AG04449 (cell line): ENCODE measurements around the gene THTPA.

ENCODE experiments used
- CTCF ChIA-PET: fragments of 350-600 bp; formaldehyde crosslinking; extraction: SDS; loops from one replicate; lab custom pipeline; 2021; ENCODE audit warnings: antibody characterized with exemption; lab: Yijun Ruan, JAX
- POLR2A ChIA-PET: fragments of 400-600, 350-600 bp; formaldehyde crosslinking; extraction: SDS; loops from one replicate; lab custom pipeline; 2020; ENCODE audit warnings: antibody characterized with exemption, inconsistent platforms; lab: Yijun Ruan, JAX
- DNase-seq: peaks from one replicate; pipeline ENCODE4 v3.0.0-alpha.2; 2010; ENCODE audit warnings: low read depth, low spot score
- H3K4me3 ChIP-seq: 2 replicates; pipeline ENCODE4 v1.5.1; 2011; ENCODE audit warnings: low read depth, mild to moderate bottlenecking, control low read depth, low read length
- TF ChIP-seq, protein P1 (sequence below): IDR thresholded peaks from one replicate; pipeline ENCODE4 v1.5.1; 2011; ENCODE audit warnings: mild to moderate bottlenecking, moderate library complexity, low read length, control low read depth, inconsistent platforms; ENCODE audit not compliant: insufficient read depth; ENCODE audit errors: missing control alignments

The THTPA gene

DNA sequence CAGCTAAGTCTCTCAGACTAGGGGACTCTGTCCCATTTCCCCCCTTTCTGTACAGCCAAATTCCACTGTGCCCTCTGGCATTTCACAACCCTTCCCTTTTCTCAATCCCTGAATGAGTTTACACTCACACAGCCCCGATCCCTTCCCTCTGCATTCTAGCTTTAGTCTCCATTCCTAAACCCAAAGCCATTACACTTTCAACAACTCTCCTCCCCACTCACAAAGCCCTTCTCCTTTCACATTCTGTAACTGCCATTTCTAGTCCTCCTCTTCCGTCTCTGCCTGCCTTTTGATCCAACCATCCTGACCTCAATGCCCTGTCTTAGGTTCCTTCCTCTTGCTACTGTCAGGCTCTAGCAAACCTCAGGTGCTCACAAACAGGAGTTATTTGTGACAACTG, 8.1 kb upstream of the THTPA start:
- ChIA-PET POLR2A (no interaction called here), CTCF (interaction anchor here (4.8 to 7.4 kb wide), 2 partner anchors 8 to 12 kb away, joined by 26 to 97 read pairs; no protein-coding TSS in a partner anchor)
- no peak overlapping the region for H3K4me3 ChIP-seq
- TF ChIP-seq, protein P1, sequence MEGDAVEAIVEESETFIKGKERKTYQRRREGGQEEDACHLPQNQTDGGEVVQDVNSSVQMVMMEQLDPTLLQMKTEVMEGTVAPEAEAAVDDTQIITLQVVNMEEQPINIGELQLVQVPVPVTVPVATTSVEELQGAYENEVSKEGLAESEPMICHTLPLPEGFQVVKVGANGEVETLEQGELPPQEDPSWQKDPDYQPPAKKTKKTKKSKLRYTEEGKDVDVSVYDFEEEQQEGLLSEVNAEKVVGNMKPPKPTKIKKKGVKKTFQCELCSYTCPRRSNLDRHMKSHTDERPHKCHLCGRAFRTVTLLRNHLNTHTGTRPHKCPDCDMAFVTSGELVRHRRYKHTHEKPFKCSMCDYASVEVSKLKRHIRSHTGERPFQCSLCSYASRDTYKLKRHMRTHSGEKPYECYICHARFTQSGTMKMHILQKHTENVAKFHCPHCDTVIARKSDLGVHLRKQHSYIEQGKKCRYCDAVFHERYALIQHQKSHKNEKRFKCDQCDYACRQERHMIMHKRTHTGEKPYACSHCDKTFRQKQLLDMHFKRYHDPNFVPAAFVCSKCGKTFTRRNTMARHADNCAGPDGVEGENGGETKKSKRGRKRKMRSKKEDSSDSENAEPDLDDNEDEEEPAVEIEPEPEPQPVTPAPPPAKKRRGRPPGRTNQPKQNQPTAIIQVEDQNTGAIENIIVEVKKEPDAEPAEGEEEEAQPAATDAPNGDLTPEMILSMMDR: no peak
- no peak for DNase-seq

DNA sequence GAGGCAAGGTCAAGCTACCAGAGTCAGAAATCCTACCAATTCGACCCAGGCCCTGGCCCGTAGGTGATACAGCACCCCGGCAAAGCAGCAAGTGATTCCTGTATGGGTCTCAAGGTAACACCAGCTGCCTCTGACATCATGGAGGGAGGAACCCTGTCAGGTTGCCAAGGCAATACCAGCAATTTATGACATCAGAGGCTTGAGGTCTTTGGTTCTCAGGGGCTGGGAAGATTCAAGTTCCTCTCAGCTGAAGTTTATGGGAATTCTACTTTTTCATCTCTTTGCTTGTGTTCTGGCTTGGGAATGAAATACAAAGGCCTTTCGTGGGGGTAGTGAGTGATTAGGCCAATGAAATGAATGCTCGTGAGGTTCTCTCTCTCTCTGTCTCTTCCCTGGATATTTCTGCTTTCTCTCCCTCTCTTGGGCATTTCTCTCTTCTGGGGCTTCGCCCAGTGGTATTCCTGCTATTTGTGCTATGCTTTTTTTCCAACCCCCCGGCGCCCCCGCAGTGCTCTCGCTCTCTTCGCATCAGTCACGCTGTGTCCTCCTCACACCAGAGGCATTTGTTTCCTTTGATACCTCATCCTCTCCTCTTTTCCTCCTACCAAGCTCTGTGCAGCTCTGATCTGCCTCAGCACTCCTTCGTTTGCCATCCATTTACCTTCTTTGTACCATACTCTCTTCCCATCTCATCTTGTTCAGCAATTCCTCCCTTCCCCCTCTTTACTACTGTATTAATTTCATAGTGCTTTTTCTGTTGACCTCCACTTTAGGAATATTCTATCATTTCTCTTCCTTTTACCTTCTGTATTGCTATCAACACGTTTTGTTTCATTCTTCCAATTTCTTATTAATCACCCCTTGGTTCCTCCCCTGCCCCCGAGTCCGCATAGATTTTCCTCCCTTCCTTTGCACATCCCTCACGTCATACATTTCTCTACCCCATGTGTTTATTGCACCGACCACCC, 7.4 kb upstream of the THTPA start:
- TF ChIP-seq, protein P1: no peak
- DNase-seq: peak; percentile 49
- ChIA-PET POLR2A (no interaction called here), CTCF (interaction anchor here (1.0 to 7.4 kb wide), 7 partner anchors 9 to 73 kb away, joined by 3 to 97 read pairs (median 4); no protein-coding TSS in a partner anchor)
- no peak overlapping the region for H3K4me3 ChIP-seq

DNA sequence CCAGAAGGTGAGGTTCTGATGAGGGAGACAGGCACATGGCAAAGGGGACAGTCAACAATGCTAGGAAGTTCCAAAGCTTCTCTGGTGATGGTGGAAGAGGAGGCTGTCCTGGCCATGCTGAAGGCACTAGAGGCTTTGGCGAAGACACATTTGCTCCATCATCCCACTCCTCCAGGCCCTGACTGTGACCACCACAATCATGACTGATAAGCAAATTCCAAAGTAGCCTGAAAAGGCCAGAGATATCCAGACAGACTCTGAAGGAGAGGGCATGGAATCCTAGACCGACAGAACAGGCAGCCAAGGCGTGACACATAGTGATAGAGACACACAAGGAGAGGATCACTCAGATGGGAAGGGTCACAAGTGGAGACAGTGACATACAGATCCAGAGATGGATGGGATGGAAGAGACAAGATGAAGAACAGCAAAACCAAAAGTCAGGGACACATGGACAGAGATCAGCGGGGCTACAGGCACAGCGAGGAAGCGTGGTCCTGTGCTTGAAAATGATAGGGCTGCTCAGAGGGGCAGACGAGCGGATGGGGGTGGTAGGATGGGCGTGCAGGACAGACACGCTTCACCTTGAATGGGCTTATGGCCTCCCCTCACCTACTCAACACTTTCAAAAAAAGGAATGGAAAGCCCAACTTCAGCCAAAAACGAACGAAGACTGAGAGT, 5.8 kb upstream of the THTPA start:
- TF ChIP-seq, protein P1: no peak
- CTCF ChIA-PET: interaction anchor here (1.0 to 7.4 kb wide), 6 partner anchors 10 to 75 kb away, joined by 3 to 97 read pairs (median 6); no protein-coding TSS in a partner anchor

DNA sequence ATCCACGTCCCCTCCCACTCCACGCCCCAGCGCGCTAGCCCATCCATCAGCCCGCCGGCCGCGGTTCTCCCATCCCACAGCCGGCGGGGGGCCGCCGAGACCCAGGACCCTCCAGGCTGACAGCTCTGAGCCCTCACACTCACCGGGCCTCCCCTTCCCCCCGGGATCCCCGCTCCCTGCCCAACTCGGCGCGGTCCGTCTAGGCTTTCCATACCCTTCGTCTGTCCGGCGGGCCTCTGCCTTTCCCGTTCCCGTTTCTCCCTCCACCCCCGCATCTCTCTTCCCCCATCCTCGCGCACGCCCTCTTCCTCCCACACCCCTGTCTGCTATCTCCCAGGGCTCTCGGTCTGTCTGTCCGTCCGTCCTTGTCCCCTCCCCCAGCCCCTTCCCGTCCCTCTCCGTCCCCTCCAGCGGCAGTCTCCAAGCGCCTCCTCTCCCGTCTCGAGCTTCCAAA, 5.2 kb upstream of the THTPA start:
- TF ChIP-seq, protein P1: no peak
- DNase-seq: no peak
- peak overlapping the region; percentile 64 for H3K4me3 ChIP-seq
- ChIA-PET POLR2A (interaction anchor here (0.7 kb wide), 1 partner anchor 25 kb away, joined by 3 read pairs; no protein-coding TSS in a partner anchor), CTCF (interaction anchor here (1.8 to 7.4 kb wide), 3 partner anchors 9 to 16 kb away, joined by 4 to 97 read pairs (median 26); no protein-coding TSS in a partner anchor)

More for the DNA sequence above, 5.8 kb upstream of the THTPA start:
- no peak for DNase-seq
- POLR2A ChIA-PET: interaction anchor here (0.7 kb wide), 1 partner anchor 24 kb away, joined by 3 read pairs; no protein-coding TSS in a partner anchor
- peak overlapping the region; percentile 64 for H3K4me3 ChIP-seq

DNA sequence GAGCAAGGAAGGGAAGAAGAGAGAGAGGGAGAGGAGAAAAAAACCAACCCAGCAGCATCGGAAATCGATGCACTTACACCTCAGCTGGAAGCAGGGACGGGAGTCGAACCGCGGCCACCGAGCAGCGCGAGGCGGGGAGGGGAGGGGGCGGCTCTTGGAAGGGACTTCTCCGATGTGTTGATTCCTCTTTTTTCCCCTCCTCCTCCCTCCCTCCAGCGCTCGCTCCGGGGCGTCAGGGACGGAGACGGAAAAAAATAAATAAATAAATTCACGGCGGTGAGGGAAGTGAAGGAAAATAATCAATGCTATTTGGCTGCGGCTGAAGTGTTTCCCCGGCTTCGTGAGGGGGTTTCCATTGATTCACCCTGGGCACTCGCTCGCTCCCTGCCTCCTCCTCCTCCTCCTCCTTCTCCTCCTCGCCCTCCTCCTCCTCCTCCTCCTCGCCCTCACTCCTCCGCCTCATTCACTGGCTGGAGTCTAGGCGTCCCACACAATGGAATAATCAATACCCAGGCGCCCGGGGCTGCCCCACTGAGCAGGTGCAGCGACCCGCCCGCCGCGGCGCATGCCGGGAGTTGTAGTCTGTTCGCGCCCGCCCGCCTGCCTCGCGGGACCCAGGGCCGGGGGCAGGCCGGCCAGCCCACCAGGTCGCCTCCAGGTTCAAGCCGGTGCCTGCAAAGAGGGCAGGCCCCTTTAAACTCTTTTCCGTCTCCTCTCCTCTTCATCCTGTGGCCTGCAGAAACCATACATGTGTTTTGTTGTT, 4.6 kb upstream of the THTPA start, which contains the start of gene ZFHX2:
Gene ZFHX2, minus strand, starts transcription at position 500 of the 763 bp plus-strand sequence. CDS start 16,440 bp downstream, outside the sequence.
- POLR2A ChIA-PET: interaction anchor here (0.7 kb wide), 1 partner anchor 25 kb away, joined by 3 read pairs; no protein-coding TSS in a partner anchor
- CTCF ChIA-PET: interaction anchor here (1.1 to 7.4 kb wide), 4 partner anchors 9 to 75 kb away, joined by 3 to 97 read pairs (median 15); no protein-coding TSS in a partner anchor

More for the DNA sequence above, 4.6 kb upstream of the THTPA start, which contains the start of gene ZFHX2:
- TF ChIP-seq, protein P1: no peak
- no peak for DNase-seq
- H3K4me3 ChIP-seq: peak within 1 kb of the TSS; percentile 64
